Left ventricle myocardium inferior (tissue), 1 donor: ENCODE measurements around the gene ABLIM2. TPM values are rescaled to one million over a fixed set of nuclear protein-coding genes. Genes with fewer than 3 reads are reported as not detected.
A peak's percentile ranks its signal among the peaks of the same experiment; 100 is the strongest.

Source experiments
- DNase-seq: peaks from one replicate; pipeline ENCODE4 v3.0.0-alpha.2; 2020
- H3K27ac ChIP-seq: fragments of 200-600 bp; replicated peaks from 2 replicates; pipeline ENCODE4 v1.8.0; 2021
- H3K27me3 ChIP-seq: fragments of 200-600 bp; 2 replicates; pipeline ENCODE4 v1.8.0; 2021; ENCODE audit warnings: low read depth
- H3K36me3 ChIP-seq: fragments of 200-600 bp; 2 replicates; pipeline ENCODE4 v1.8.0; 2021
- H3K4me1 ChIP-seq: fragments of 200-600 bp; 2 replicates; pipeline ENCODE4 v1.8.0; 2021
- H3K4me3 ChIP-seq: fragments of 200-600 bp; 2 replicates; pipeline ENCODE4 v1.8.0; 2021; ENCODE audit warnings: mild to moderate bottlenecking, moderate library complexity
- H3K9me3 ChIP-seq: fragments of 200-600 bp; replicated peaks from 2 replicates; pipeline ENCODE4 v1.8.0; 2021
- CTCF ChIP-seq: fragments of 200-600 bp; IDR thresholded peaks from 2 replicates; pipeline ENCODE4 v1.8.0; 2021; ENCODE audit warnings: antibody characterized with exemption, mild to moderate bottlenecking, borderline replicate concordance
- intact Hi-C: fragments of 100-400 bp; cut with micrococcal nuclease; formaldehyde crosslinking; loops from one replicate; pipeline ENCODE4 v1.11.0; 2022
- total RNA-seq: library from RNA; stranded (reverse); fragmentation: NEBNext Ultra II Directional; extraction: Animal tissue kit (Norgen Biotek cat#: 25700); gene quantifications from one replicate; pipeline ENCODE4 v1.2.1, GENCODE V29; 2021
- donor health status: DM: no; HTN: yes; CAD: no; lungs with severe emphysema.

The ABLIM2 gene
- total RNA-seq, 1 donor from 2014 or later: 43.5 TPM

- no peak for TF ChIP-seq CTCF
- DNase-seq: no peak
- Histone ChIP-seq H3K27ac (peak overlapping the region; percentile 93), H3K36me3 (peaks cover 5% of the 10 kb centered on the region), H3K4me1 (peaks cover 34% of the 10 kb centered on the region), H3K4me3 (peak overlapping the region; percentile 94), H3K27me3 (peaks cover 10% of the 10 kb centered on the region), H3K9me3 (peaks cover 8% of the 10 kb centered on the region)
- intact Hi-C loops: no loop called here
Observed at GRCh38 chr4:7938266-7938608, 220.4 kb downstream of the ABLIM2 start.

GRCh38 chr4:7937006-7937405 lies 221.6 kb downstream of the ABLIM2 start:
- Histone ChIP-seq H3K36me3 (peaks cover 5% of the 10 kb centered on the region), H3K27me3 (peaks cover 10% of the 10 kb centered on the region), H3K4me1 (peaks cover 34% of the 10 kb centered on the region), H3K9me3 (peaks cover 8% of the 10 kb centered on the region), H3K4me3 (peak overlapping the region; percentile 94), H3K27ac (no peak overlapping the region)
- intact Hi-C loops: no loop called here
- TF ChIP-seq CTCF: no peak
- DNase-seq: no peak

- Histone ChIP-seq H3K27me3 (peaks cover 3% of the 10 kb centered on the region), H3K9me3 (peaks cover 8% of the 10 kb centered on the region), H3K36me3 (peaks cover 5% of the 10 kb centered on the region), H3K27ac (no peak overlapping the region), H3K4me1 (peaks cover 32% of the 10 kb centered on the region), H3K4me3 (no peak overlapping the region)
- no peak for DNase-seq
- intact Hi-C loops: no loop called here
- TF ChIP-seq CTCF: no peak
Observed at GRCh38 chr4:7933651-7934510, 224.7 kb downstream of the ABLIM2 start.

GRCh38 chr4:7932287-7932686 lies 226.3 kb downstream of the ABLIM2 start:
- Histone ChIP-seq H3K27ac (no peak overlapping the region), H3K4me3 (no peak overlapping the region), H3K9me3 (peaks cover 8% of the 10 kb centered on the region), H3K27me3 (no peaks in the 10 kb centered on the region), H3K36me3 (peaks cover 5% of the 10 kb centered on the region), H3K4me1 (peaks cover 16% of the 10 kb centered on the region)
- intact Hi-C loops: no loop called here
- no peak for TF ChIP-seq CTCF
- DNase-seq: no peak

GRCh38 chr4:7929118-7929951 lies 229.3 kb downstream of the ABLIM2 start:
- peak; percentile 16 for TF ChIP-seq CTCF
- Histone ChIP-seq H3K36me3 (peaks cover 5% of the 10 kb centered on the region), H3K9me3 (peaks cover 8% of the 10 kb centered on the region), H3K27me3 (no peaks in the 10 kb centered on the region), H3K4me1 (peaks cover 15% of the 10 kb centered on the region), H3K4me3 (no peak overlapping the region), H3K27ac (no peak overlapping the region)
- no peak for DNase-seq
- intact Hi-C loops: no loop called here
